Motor neuron (in vitro differentiated cells): ENCODE data around the gene NRXN3. TPM values are rescaled to one million over a fixed set of nuclear protein-coding genes. Genes with fewer than 3 reads are reported as not detected.
A peak's percentile ranks its signal among the peaks of the same experiment; 100 is the strongest.

Source experiments
- ATAC-seq, 8 experiments: fragments of 200-7000 bp; cut with Tn5 transposase; replicated peaks in 6 of 8; 2 replicates each; pipeline ENCODE4 v1.8.0; 2021; ENCODE audit warnings: mild to moderate bottlenecking in 8 of 8, moderate library complexity in 8 of 8
- H3K27ac ChIP-seq, 2 donors: fragments of 250-450 bp; sonication (Bioruptor Pico); 2 replicates each; pipeline ENCODE4 v1.9.0; 2021; ENCODE audit warnings: antibody characterized with exemption in 2 of 2, mild to moderate bottlenecking in 2 of 2, moderate library complexity in 1 of 2
- H3K4me1 ChIP-seq, 2 donors: fragments of 250-450 bp; sonication (Bioruptor Pico); replicated peaks in 1 of 2; 2 replicates each; pipeline ENCODE4 v1.6.1; 2021; ENCODE audit warnings: antibody characterized with exemption in 2 of 2, mild to moderate bottlenecking in 2 of 2, moderate library complexity in 1 of 2
- H3K4me3 ChIP-seq, 5 donors: fragments of 250-450 bp; sonication (Bioruptor Pico); 2 replicates each; pipeline ENCODE4 v1.9.0; 2021; ENCODE audit warnings: antibody characterized with exemption in 5 of 5, mild to moderate bottlenecking in 5 of 5, moderate library complexity in 4 of 5
- WGBS, 10 experiments: fragments of 450-650 bp; shearing (Covaris generic); methylation state at CpG; one replicate each; pipeline ENCODE4 v1.0.0; 2022; 5-methylcytosine and 5-hydroxymethylcytosine counted together
- in situ Hi-C, 9 experiments: fragments of 400-800 bp; cut with MboI; loops; one replicate each; pipeline ENCODE4 v1.15.0; 2021; ENCODE audit warnings: low sequenced_read_pairs in 9 of 9, low pct_unique_long_range_greater_than_20kb in 2 of 9; ENCODE audit not compliant: unreplicated experiment in 9 of 9
- total RNA-seq, 8 experiments: library from RNA; unstranded; fragments of 300-600 nt; gene quantifications; 2 replicates each; pipeline versions ENCODE4 v1.2.3 to v1.2.4, GENCODE V29; 2022

Gene NRXN3
- total RNA-seq, 8 experiments from 2014 or later = 1.1 to 16.5 (median 12.9) TPM

- in situ Hi-C loops = no loop called here
- H3K4me1 ChIP-seq = peaks cover 45 to 53% of the 10 kb centered on the region in 2 donors
- peak in 3 of 8 experiments; percentile 22 to 49 (median 42) for ATAC-seq
- no peak overlapping the region for H3K27ac ChIP-seq
- 0 to 100% (median 51%) methylated on average over 2 to 6 of the region's 6 CpGs; no CpG with 5 or more reads in 1 of the 10 experiments for WGBS, 10 experiments
- H3K4me3 ChIP-seq = no peak overlapping the region
Measured at GRCh38 chr14:79704041-79704807, 1534.1 kb downstream of the NRXN3 start.

DNA sequence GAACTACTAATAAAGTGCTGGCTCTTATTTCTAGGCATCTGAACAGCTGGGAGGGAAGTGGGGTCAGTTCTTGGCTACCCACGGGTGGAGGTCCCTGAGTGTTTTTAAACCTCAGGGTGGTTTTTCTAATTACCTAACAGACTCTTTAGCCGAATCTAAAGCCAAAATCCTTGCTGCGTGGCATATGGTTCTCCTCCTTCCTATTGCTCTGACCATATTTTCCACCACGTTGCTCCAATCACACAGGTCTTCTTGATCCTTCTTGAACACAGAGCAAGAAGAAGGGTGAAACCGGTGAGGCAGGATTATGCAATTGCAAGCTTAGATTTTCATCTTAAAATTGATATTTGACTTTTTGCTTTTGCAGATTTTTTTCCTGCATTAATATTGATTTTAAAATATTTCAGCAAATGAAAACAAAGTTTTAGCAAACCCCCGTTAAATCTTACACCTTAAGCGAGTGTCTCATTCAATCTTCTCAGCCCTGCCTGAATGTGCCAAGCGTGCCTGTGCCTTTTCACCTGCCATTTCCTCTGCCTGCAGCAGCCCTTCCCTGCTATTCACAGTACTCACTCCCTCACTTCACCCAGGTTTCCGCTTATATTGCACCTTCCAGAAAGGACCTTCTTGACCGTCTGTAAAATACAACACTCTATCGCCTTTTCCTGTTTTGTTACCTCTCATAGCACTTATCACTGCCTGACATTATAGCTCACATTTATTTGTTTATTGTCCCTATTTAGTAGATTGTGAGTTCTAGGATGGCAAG, 1535.1 kb downstream of the NRXN3 start:
- no peak overlapping the region for H3K27ac ChIP-seq
- no peak for ATAC-seq
- no peak overlapping the region for H3K4me3 ChIP-seq
- in situ Hi-C loops = no loop called here
- WGBS, 10 experiments = 30 to 99% (median 83%) methylated on average over 2 to 11 of the region's 11 CpGs
- H3K4me1 ChIP-seq = peaks cover 55 to 61% of the 10 kb centered on the region in 2 donors

- Histone ChIP-seq H3K27ac (no peak overlapping the region), H3K4me3 (no peak overlapping the region), H3K4me1 (peaks cover 57 to 66% of the 10 kb centered on the region in 2 donors)
- peak in 1 of 8 experiments; percentile 38 for ATAC-seq
- WGBS, 10 experiments = 0 to 50% (median 11%) methylated on average over 1 to 2 of the region's 2 CpGs; no CpG with 5 or more reads in 4 of the 10 experiments
- in situ Hi-C loops = no loop called here
Measured at GRCh38 chr14:79706382-79706781, 1536.2 kb downstream of the NRXN3 start.

DNA sequence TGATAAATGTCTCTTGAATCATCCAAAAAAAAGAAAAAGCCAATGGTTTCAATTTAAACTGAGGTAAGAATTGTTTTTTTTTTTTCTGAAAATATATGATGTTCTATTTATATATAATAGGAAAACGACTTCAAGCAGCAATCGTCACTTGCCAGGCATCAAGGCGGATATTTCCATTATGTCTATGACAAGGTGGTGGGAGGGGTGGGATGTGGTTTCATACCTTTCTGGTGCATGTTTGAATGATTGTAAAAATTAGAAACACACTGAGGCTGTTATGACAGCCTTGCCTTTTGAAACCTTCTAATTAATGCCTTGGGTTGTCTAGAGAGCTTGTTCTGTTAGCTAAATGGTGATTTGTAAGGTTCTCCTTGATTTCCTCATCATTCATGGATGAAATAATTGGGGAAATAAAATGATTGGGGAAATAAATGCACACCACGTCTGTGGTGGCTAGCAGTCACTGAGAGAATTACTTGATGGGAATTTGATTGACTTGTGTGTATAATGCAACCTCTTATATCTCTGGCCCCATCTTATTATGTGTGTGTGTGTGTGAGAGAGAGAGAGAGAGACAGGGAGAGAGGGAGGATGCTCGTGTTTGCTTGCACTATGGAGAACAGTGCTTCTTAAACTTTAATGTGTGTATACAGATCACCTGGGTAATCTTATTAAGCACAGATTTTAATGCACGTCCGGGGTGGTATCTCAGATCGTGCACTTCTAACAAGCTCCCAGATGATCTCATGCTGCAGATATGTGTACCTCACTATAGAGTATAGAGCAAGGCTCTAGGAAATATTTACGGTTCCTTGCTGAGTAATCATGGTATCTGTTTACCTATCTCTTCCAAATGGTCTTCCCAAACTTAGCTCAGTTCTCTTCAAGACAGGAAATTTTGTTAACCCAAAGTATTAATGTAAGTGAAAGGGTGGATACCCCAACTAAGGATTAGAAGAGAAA, 1538.5 kb downstream of the NRXN3 start:
- Histone ChIP-seq H3K4me1 (peaks cover 59 to 70% of the 10 kb centered on the region in 2 donors), H3K27ac (peak overlapping the region in 1 of 2 donors; percentile 50), H3K4me3 (no peak overlapping the region)
- in situ Hi-C loops = no loop called here
- peak in 5 of 8 experiments; percentile 47 to 73 (median 56) for ATAC-seq
- WGBS, 10 experiments = 10 to 87% (median 51%) methylated on average over 2 to 8 of the region's 9 CpGs; no CpG with 5 or more reads in 1 of the 10 experiments

DNA sequence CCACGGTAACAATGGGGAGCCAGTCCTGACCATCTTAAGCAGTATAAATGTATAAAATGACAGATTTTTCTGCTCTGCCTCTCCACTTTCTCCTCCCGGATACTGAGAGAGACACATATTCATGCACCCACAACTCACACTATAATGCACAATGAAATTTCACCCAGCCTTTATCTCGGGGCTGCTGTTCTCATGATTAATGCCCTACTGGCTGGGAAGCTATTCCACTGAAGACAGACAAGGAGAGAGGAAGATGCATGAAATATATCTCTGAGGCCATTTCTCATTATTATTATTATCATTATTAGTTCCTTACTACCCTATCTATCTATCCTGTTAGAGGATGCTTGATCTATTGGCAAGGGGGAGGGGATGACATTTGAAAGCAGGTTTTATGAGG, 1539.4 kb downstream of the NRXN3 start:
- ATAC-seq = peak in 5 of 8 experiments; percentile 69 to 90 (median 88)
- no peak overlapping the region for H3K4me3 ChIP-seq
- peaks cover 51 to 67% of the 10 kb centered on the region in 2 donors for H3K4me1 ChIP-seq
- in situ Hi-C loops = no loop called here
- 25 to 71% (median 42%) methylated on average over 1 to 2 of the region's 3 CpGs; no CpG with 5 or more reads in 5 of the 10 experiments for WGBS, 10 experiments
- peak overlapping the region in 1 of 2 donors; percentile 50 for H3K27ac ChIP-seq

- Histone ChIP-seq H3K27ac (no peak overlapping the region), H3K4me3 (no peak overlapping the region), H3K4me1 (peaks cover 26 to 40% of the 10 kb centered on the region in 2 donors)
- in situ Hi-C loops = no loop called here
- ATAC-seq = no peak
- WGBS, 10 experiments = 9 to 94% (median 62%) methylated on average over 5 to 10 of the region's 11 CpGs
Measured at GRCh38 chr14:79712302-79712950, 1542.3 kb downstream of the NRXN3 start.

- Histone ChIP-seq H3K27ac (no peak overlapping the region), H3K4me3 (no peak overlapping the region), H3K4me1 (peaks cover 17 to 18% of the 10 kb centered on the region in 2 donors)
- in situ Hi-C loops = no loop called here
- ATAC-seq = peak in 2 of 8 experiments; percentile 36 to 41
- WGBS, 10 experiments = 9 to 100% (median 78%) methylated on average over 1 to 5 of the region's 5 CpGs
Measured at GRCh38 chr14:79721399-79722084, 1551.4 kb downstream of the NRXN3 start.

DNA sequence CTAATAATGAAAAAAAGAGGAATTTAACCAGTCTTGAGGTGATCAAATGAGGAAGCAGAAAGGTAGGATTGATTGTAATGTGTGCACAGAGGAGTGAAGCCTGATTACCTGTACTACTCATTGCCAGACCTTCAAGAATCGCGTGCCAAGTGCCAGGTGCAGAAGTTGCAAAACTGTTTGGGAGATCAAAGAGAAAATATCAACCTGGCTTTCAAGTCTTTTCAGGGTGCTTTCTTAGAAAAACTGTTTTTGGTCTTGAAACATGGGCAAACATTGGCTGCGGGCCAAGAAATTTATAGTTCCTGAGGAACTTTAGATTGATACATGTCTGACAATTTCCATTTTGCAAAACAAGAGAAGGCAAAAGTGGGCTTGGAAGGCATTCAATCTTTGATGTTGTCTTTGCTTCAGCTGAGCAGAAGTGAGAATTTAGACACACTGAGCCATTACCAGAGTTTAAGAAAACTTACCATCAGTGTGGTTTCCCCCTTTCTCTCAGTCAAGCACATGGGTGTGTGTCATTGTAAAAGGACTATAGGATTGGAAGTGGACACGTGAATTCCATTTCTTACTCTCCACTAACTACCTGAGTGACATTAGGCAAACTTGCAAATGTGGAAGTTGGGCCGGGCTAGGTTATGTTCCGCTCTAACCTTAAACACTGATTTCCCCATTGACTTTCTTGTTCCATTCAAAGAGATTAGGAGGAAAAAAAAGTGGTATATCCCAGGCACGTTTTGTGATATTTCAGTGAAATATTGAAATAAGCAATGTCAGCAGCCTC, 1555.0 kb downstream of the NRXN3 start:
- no peak for ATAC-seq
- in situ Hi-C loops = no loop called here
- Histone ChIP-seq H3K4me1 (peaks cover 23 to 28% of the 10 kb centered on the region in 2 donors), H3K4me3 (no peak overlapping the region), H3K27ac (no peak overlapping the region)
- WGBS, 10 experiments = 0 to 100% (median 80%) methylated on average over 3 to 7 of the region's 7 CpGs

DNA sequence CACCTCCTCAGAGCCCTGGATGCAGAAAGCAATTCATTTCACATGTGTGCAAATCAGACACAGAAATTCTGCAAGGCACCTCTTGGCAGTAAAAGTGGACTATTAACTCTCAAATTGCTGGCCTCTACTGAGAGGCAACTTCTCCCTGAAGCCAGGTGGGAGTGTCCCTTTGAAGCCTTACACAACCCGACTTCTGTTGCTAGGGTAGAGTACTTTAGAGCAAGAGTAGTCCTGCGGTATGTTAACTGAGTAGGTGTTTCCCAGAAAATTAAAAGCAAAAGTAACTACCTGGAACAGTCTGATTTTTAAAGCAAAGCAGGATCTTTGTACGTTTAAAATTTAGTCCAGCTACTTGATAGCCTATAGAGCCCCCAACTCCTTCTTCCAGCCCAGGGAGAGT, 1557.7 kb downstream of the NRXN3 start:
- ATAC-seq = no peak
- WGBS, 10 experiments = 20 to 100% (median 80%) methylated on average over 1 to 3 of the region's 3 CpGs; no CpG with 5 or more reads in 1 of the 10 experiments

DNA sequence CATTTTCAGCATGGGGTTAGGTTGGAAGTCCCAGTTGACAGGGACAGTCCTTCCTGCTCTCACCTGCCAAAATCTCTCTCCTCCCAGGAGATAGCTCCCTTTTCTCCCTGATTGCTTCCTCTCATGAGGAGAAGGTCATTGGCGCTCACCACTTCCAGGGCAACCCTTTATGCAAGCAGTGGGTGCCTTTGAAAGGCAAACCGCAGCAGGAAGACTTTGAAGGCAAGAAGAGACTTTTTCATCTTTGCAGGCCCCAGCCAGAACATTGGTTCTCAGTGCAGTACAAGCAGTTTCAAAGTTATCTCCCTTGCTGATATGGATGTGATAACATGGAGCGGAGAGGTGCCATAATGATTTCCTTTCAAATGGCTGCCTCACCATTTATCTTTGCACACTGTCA, 1558.2 kb downstream of the NRXN3 start:
- peak in 1 of 8 experiments; percentile 21 for ATAC-seq
- Histone ChIP-seq H3K4me1 (peaks cover 32 to 34% of the 10 kb centered on the region in 2 donors), H3K4me3 (no peak overlapping the region), H3K27ac (no peak overlapping the region)
- WGBS, 10 experiments = 40 to 100% (median 60%) methylated on average over 1 to 3 of the region's 3 CpGs; no CpG with 5 or more reads in 1 of the 10 experiments
- in situ Hi-C loops = no loop called here

More for the DNA sequence above, 1557.7 kb downstream of the NRXN3 start:
- H3K4me3 ChIP-seq = no peak overlapping the region
- in situ Hi-C loops = no loop called here
- H3K4me1 ChIP-seq = peaks cover 33 to 36% of the 10 kb centered on the region in 2 donors
- no peak overlapping the region for H3K27ac ChIP-seq

DNA sequence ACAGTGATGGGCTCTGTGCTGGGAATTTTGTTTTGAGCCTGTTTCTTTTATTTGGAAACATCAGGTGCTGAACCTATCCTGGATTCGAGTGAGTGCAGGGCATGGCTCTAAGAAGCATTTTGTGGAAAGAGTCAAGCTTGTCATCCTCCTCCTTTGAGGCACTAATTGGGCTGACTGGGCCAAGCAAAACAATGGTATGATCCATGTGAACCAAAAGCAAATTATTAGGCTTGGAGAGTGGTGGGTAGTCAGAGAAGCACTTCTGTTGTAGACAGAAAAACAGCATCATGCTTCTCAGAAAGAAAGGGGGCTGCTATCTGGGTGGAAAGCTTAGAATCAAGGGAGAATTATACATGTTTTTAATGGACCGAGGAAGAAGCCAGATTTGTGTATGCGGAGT, 1559.6 kb downstream of the NRXN3 start:
- ATAC-seq = no peak
- Histone ChIP-seq H3K4me3 (no peak overlapping the region), H3K27ac (no peak overlapping the region), H3K4me1 (peaks cover 25 to 35% of the 10 kb centered on the region in 2 donors)
- WGBS, 10 experiments = 0 to 100% (median 91%) methylated on average over 1 to 2 of the region's 3 CpGs; no CpG with 5 or more reads in 2 of the 10 experiments
- in situ Hi-C loops = no loop called here
